HFFc6 (cell line): ENCODE results near the gene RPL7L1. TPM values are rescaled to one million over a fixed set of nuclear protein-coding genes. Genes with fewer than 3 reads are reported as not detected.
"Not testable (repeated sequence)": the region's sequence is repeated elsewhere in the genome, so short reads cannot be mapped to it uniquely, and the experiment has no call there.

Experiments used
- DNase-seq: peaks from one replicate; pipeline ENCODE4 v3.0.0-alpha.2; 2018
- H3K27ac Mint-ChIP-seq: 2 replicates; pipeline ENCODE4 v1.8.0; 2020; ENCODE audit warnings: mild to moderate bottlenecking, mixed read lengths
- H3K27me3 Mint-ChIP-seq: 2 replicates; pipeline ENCODE4 v1.8.0; 2021; ENCODE audit warnings: mild to moderate bottlenecking, moderate library complexity, mixed read lengths; ENCODE audit not compliant: insufficient read depth
- H3K36me3 Mint-ChIP-seq: 2 replicates; pipeline ENCODE4 v1.8.0; 2021; ENCODE audit warnings: low read depth, mixed read lengths
- H3K4me1 Mint-ChIP-seq: 2 replicates; pipeline ENCODE4 v1.8.0; 2020; ENCODE audit warnings: low read depth, mixed read lengths
- H3K4me3 Mint-ChIP-seq: 2 replicates; pipeline ENCODE4 v1.8.0; 2020; ENCODE audit warnings: mild to moderate bottlenecking, moderate library complexity, mixed read lengths
- H3K9me3 Mint-ChIP-seq: 2 replicates; pipeline ENCODE4 v1.8.0; 2020; ENCODE audit warnings: mild to moderate bottlenecking, mixed read lengths
- CTCF ChIP-seq: fragments of 200-600 bp; sonication (generic); IDR thresholded peaks from 2 replicates; pipeline ENCODE4 v1.5.0; 2021; ENCODE audit warnings: antibody characterized with exemption, mild to moderate bottlenecking
- total RNA-seq, 6 experiments: library from RNA; stranded (reverse); fragmentation: NEBNext Ultra II Directional; extraction: Animal tissue kit (Norgen Biotek cat#: 25700); gene quantifications; 2 replicates in 1 of 6; 3 replicates in 5 of 6; pipeline ENCODE4 v1.2.3, GENCODE V29; 2021

Gene RPL7L1
- total RNA-seq, 6 experiments from 2014 or later, result 94.6 to 110 (median 105) TPM

- Mint-ChIP-seq H3K27ac (no peak overlapping the region), H3K4me3 (no peak overlapping the region), H3K9me3 (no peaks in the 10 kb centered on the region), H3K4me1 (no peaks in the 10 kb centered on the region), H3K36me3 (peaks cover 5% of the 10 kb centered on the region; the same call in 1 of the 2 replicates), H3K27me3 (no peaks in the 10 kb centered on the region)
- DNase-seq, result no peak
- TF ChIP-seq CTCF, result no peak
These were observed 14.8 kb upstream of the RPL7L1 start for GRCh38 chr6:42864602-42865001.

- no peaks in the 10 kb centered on the region for H3K27me3 Mint-ChIP-seq
- peaks cover 5% of the 10 kb centered on the region; the same call in 1 of the 2 replicates for H3K36me3 Mint-ChIP-seq
- no peak overlapping the region for H3K4me3 Mint-ChIP-seq
- no peak for DNase-seq
- TF ChIP-seq CTCF, result no peak
- no peaks in the 10 kb centered on the region for H3K9me3 Mint-ChIP-seq
- no peaks in the 10 kb centered on the region for H3K4me1 Mint-ChIP-seq
- H3K27ac Mint-ChIP-seq, result no peak overlapping the region
These were observed 9.1 kb upstream of the RPL7L1 start for GRCh38 chr6:42870145-42870936.

- peaks cover 1% of the 10 kb centered on the region; the same call in 1 of the 2 replicates for H3K4me1 Mint-ChIP-seq
- H3K9me3 Mint-ChIP-seq, result no peaks in the 10 kb centered on the region
- H3K27me3 Mint-ChIP-seq, result no peaks in the 10 kb centered on the region
- TF ChIP-seq CTCF, result no peak
- DNase-seq, result no peak
- H3K27ac Mint-ChIP-seq, result no peak overlapping the region
- H3K36me3 Mint-ChIP-seq, result peaks cover 5% of the 10 kb centered on the region; the same call in 1 of the 2 replicates
- no peak overlapping the region for H3K4me3 Mint-ChIP-seq
These were observed 7.7 kb upstream of the RPL7L1 start for GRCh38 chr6:42871711-42872110.

GRCh38 chr6:42873313-42873712 lies 6.1 kb upstream of the RPL7L1 start:
- Mint-ChIP-seq H3K27me3 (no peaks in the 10 kb centered on the region; the same call in none of the 2 replicates), H3K4me3 (no peak overlapping the region), H3K36me3 (no peaks in the 10 kb centered on the region), H3K4me1 (peaks cover 13% of the 10 kb centered on the region), H3K9me3 (no peaks in the 10 kb centered on the region), H3K27ac (no peak overlapping the region)
- no peak for TF ChIP-seq CTCF
- DNase-seq, result no peak

GRCh38 chr6:42877695-42878094 lies 1.7 kb upstream of the RPL7L1 start:
- TF ChIP-seq CTCF, result no peak
- peaks cover 7% of the 10 kb centered on the region; the same call in 1 of the 2 replicates for H3K36me3 Mint-ChIP-seq
- no peak for DNase-seq
- peak overlapping the region; percentile 72 for H3K27ac Mint-ChIP-seq
- H3K27me3 Mint-ChIP-seq, result no peaks in the 10 kb centered on the region; the same call in none of the 2 replicates
- H3K4me1 Mint-ChIP-seq, result peaks cover 13% of the 10 kb centered on the region
- H3K9me3 Mint-ChIP-seq, result no peaks in the 10 kb centered on the region
- H3K4me3 Mint-ChIP-seq, result no peak overlapping the region

GRCh38 chr6:42880240-42880817 lies 913 bp downstream of the RPL7L1 start:
- Mint-ChIP-seq H3K4me3 (peak overlapping the region; percentile 92), H3K27ac (peak overlapping the region; percentile 96), H3K36me3 (peaks cover 28% of the 10 kb centered on the region), H3K4me1 (peaks cover 19% of the 10 kb centered on the region)
- DNase-seq, H3K27me3 Mint-ChIP-seq, H3K9me3 Mint-ChIP-seq: not testable (repeated sequence)

GRCh38 chr6:42880871-42881270 lies 1.5 kb downstream of the RPL7L1 start:
- H3K36me3 Mint-ChIP-seq, result peaks cover 31% of the 10 kb centered on the region
- not testable (repeated sequence) for H3K9me3 Mint-ChIP-seq, H3K27me3 Mint-ChIP-seq, DNase-seq
- H3K4me3 Mint-ChIP-seq, result peak overlapping the region; percentile 92
- peak overlapping the region; percentile 96 for H3K27ac Mint-ChIP-seq
- H3K4me1 Mint-ChIP-seq, result peaks cover 19% of the 10 kb centered on the region
